K562 (cell line): ENCODE results near the gene TMPRSS9.

ENCODE experiments used
- CGGBP1 ChIP-seq: fragments of 250-450 bp; sonication (Bioruptor Pico); IDR thresholded peaks from 2 replicates; pipeline ENCODE4 v1.9.0; 2021; ENCODE audit warnings: mild to moderate bottlenecking
- CTCF ChIP-seq, 3 experiments: IDR thresholded peaks in 2 of 3; conservative IDR thresholded peaks in 1 of 3; 2 replicates each; pipeline ENCODE4 v1.5.1; 2011 to 2012; ENCODE audit warnings: low read length in 3 of 3, mild to moderate bottlenecking in 3 of 3, control low read depth in 2 of 3, improper control_type of control experiment in 1 of 3, inconsistent platforms in 1 of 3, low read depth in 1 of 3, mixed read lengths in 1 of 3, moderate library complexity in 1 of 3; ENCODE audit not compliant: insufficient read depth in 2 of 3
- EZH2 ChIP-seq: IDR thresholded peaks from 2 replicates; pipeline ENCODE4 v1.6.1; 2012; ENCODE audit warnings: low read depth, mild to moderate bottlenecking, inconsistent platforms, low read length, borderline replicate concordance
- MAZ ChIP-seq, 2 experiments: fragments of 450-650 bp in 1 of 2; sonication (generic) in 1 of 2; formaldehyde crosslinking; IDR thresholded peaks in 1 of 2; conservative IDR thresholded peaks in 1 of 2; 2 replicates each; pipeline versions ENCODE4 v1.4.0 to v1.5.0; 2020; ENCODE audit warnings: mild to moderate bottlenecking in 1 of 2, missing genetic modification reagents in 1 of 2
- NUFIP1 ChIP-seq: fragments of 450-650 bp; IDR thresholded peaks from 2 replicates; pipeline ENCODE4 v1.6.1; 2018; ENCODE audit not compliant: partially characterized antibody
- POLR2A ChIP-seq: fragments of 450-650 bp; conservative IDR thresholded peaks from 2 replicates; pipeline ENCODE4 v1.6.1; 2016
- TAF1 ChIP-seq: IDR thresholded peaks from 2 replicates; pipeline ENCODE4 v1.6.1; 2011; ENCODE audit warnings: mild to moderate bottlenecking, low read length, moderate library complexity; ENCODE audit not compliant: insufficient read depth, control insufficient read depth, severe bottlenecking; ENCODE audit errors: extremely low read depth
- ZNF407 ChIP-seq: fragments of 450-650 bp; IDR thresholded peaks from 2 replicates; pipeline ENCODE4 v1.6.1; 2016; ENCODE audit warnings: low read depth

- TF ChIP-seq CGGBP1 (no peak), EZH2 (no peak), MAZ (CRISPR knock-in tag; conservative IDR thresholded peaks at IDR 0.05 in 1 of 2, IDR thresholded peaks at IDR 0.05 in 1 of 2) (no peak), TAF1 (no peak), NUFIP1 (no peak), CTCF (IDR thresholded peaks at IDR 0.05 in 2 of 3, conservative IDR thresholded peaks at IDR 0.05 in 1 of 3; ENCODE audit: insufficient read depth in 2 of 3, low read depth in 1 of 3, low read length in 3 of 3) (no peak), ZNF407 (no peak), POLR2A (no peak)
Observed at GRCh38 chr19:2446381-2446780, 86.3 kb downstream of the TMPRSS9 start.
